Fibroblast of mammary gland (primary cell): ENCODE measurements around the gene TMEM237.
A peak's percentile ranks its signal among the peaks of the same experiment; 100 is the strongest.

Experiments used
- DNase-seq: peaks from one replicate; pipeline ENCODE4 v3.0.0-alpha.2; 2010; ENCODE audit warnings: low read depth
- H3K4me3 ChIP-seq: 2 replicates; pipeline ENCODE4 v1.5.1; 2011; ENCODE audit warnings: low read depth, mild to moderate bottlenecking, low read length, moderate library complexity; ENCODE audit not compliant: control insufficient read depth
- CTCF ChIP-seq: conservative IDR thresholded peaks from 2 replicates; pipeline ENCODE4 v1.5.1; 2011; ENCODE audit warnings: low read depth, low read length, inconsistent platforms; ENCODE audit not compliant: control insufficient read depth, insufficient read depth

TMEM237 gene

GRCh38 chr2:201618744-201619662 lies 24.3 kb downstream of the TMEM237 start:
- peak; percentile 73 for DNase-seq
- H3K4me3 ChIP-seq, result peak overlapping the region; percentile 12
- peak; percentile 33 for TF ChIP-seq CTCF

GRCh38 chr2:201608021-201608420 lies 35.3 kb downstream of the TMEM237 start:
- DNase-seq, result no peak
- TF ChIP-seq CTCF, result no peak
- H3K4me3 ChIP-seq, result no peak overlapping the region

GRCh38 chr2:201607568-201607967 lies 35.7 kb downstream of the TMEM237 start:
- no peak overlapping the region for H3K4me3 ChIP-seq
- TF ChIP-seq CTCF, result no peak
- no peak for DNase-seq

GRCh38 chr2:201600906-201601305 lies 42.4 kb downstream of the TMEM237 start:
- DNase-seq, result no peak
- TF ChIP-seq CTCF, result no peak
- no peak overlapping the region for H3K4me3 ChIP-seq

GRCh38 chr2:201597397-201597796 lies 45.9 kb downstream of the TMEM237 start:
- H3K4me3 ChIP-seq, result no peak overlapping the region
- DNase-seq, result no peak
- no peak for TF ChIP-seq CTCF

- no peak overlapping the region for H3K4me3 ChIP-seq
- DNase-seq, result peak; percentile 86
- no peak for TF ChIP-seq CTCF
These were observed 62.8 kb downstream of the TMEM237 start for GRCh38 chr2:201580486-201580885.
